Activated naive CD8-positive, alpha-beta T cell treated with anti-CD3 and anti-CD28 coated beads, Interleukin-2, amount 50 U/mL, for 24 hours (primary cell): ENCODE results near the gene DKC1.

Experiments used
- ATAC-seq: fragments of 150-1000 bp; cut with Tn5 transposase; one replicate; pipeline ENCODE4 v1.10.0; 2021
- DNase-seq: peaks from one replicate; pipeline ENCODE4 v3.0.0; 2021
- H3K27ac Mint-ChIP-seq: one replicate; pipeline ENCODE4 v1.8.0; 2021; ENCODE audit warnings: mild to moderate bottlenecking, mixed read lengths
- H3K27me3 Mint-ChIP-seq: one replicate; pipeline ENCODE4 v1.8.0; 2021; ENCODE audit warnings: mixed read lengths
- H3K36me3 Mint-ChIP-seq: one replicate; pipeline ENCODE4 v1.8.0; 2021; ENCODE audit warnings: low read depth, mixed read lengths
- H3K4me1 Mint-ChIP-seq: one replicate; pipeline ENCODE4 v1.8.0; 2021; ENCODE audit warnings: mixed read lengths
- H3K4me3 Mint-ChIP-seq: one replicate; pipeline ENCODE4 v1.8.0; 2021; ENCODE audit warnings: mild to moderate bottlenecking, moderate library complexity, mixed read lengths
- H3K9me3 Mint-ChIP-seq: one replicate; pipeline ENCODE4 v1.8.0; 2021; ENCODE audit warnings: mixed read lengths

Gene DKC1

GRCh38 chrX:154751203-154751668, 11.4 kb upstream of the DKC1 start:
- H3K4me1 Mint-ChIP-seq = peaks cover 24% of the 10 kb centered on the region
- no peak for DNase-seq
- peaks cover 1% of the 10 kb centered on the region for H3K36me3 Mint-ChIP-seq
- H3K9me3 Mint-ChIP-seq = no peaks in the 10 kb centered on the region
- peak overlapping the region; percentile 73 for H3K4me3 Mint-ChIP-seq
- H3K27me3 Mint-ChIP-seq = no peaks in the 10 kb centered on the region
- peak overlapping the region; percentile 64 for H3K27ac Mint-ChIP-seq
- ATAC-seq = no peak

GRCh38 chrX:154751669-154752271, 10.9 kb upstream of the DKC1 start:
- H3K4me1 Mint-ChIP-seq = peaks cover 19% of the 10 kb centered on the region
- no peaks in the 10 kb centered on the region for H3K36me3 Mint-ChIP-seq
- no peak for ATAC-seq

GRCh38 chrX:154758696-154759095, 4.0 kb upstream of the DKC1 start:
- H3K4me1 Mint-ChIP-seq = peaks cover 19% of the 10 kb centered on the region
- H3K4me3 Mint-ChIP-seq = no peak overlapping the region

More at GRCh38 chrX:154751669-154752271, 10.9 kb upstream of the DKC1 start:
- no peak for DNase-seq
- Mint-ChIP-seq H3K27me3 (no peaks in the 10 kb centered on the region), H3K27ac (peak overlapping the region; percentile 64), H3K4me3 (peak overlapping the region; percentile 73), H3K9me3 (no peaks in the 10 kb centered on the region)

GRCh38 chrX:154761977-154762536, 607 bp upstream of the DKC1 start:
- Mint-ChIP-seq H3K27me3 (no peaks in the 10 kb centered on the region), H3K9me3 (no peaks in the 10 kb centered on the region), H3K4me3 (peak overlapping the region; percentile 88), H3K27ac (peak overlapping the region; percentile 92), H3K4me1 (peaks cover 36% of the 10 kb centered on the region), H3K36me3 (peaks cover 30% of the 10 kb centered on the region)
- no peak for DNase-seq
- ATAC-seq = no peak

More at GRCh38 chrX:154758696-154759095, 4.0 kb upstream of the DKC1 start:
- DNase-seq = no peak
- H3K27me3 Mint-ChIP-seq = no peaks in the 10 kb centered on the region
- no peak for ATAC-seq
- H3K9me3 Mint-ChIP-seq = no peaks in the 10 kb centered on the region
- H3K27ac Mint-ChIP-seq = no peak overlapping the region
- H3K36me3 Mint-ChIP-seq = peaks cover 7% of the 10 kb centered on the region

- Mint-ChIP-seq H3K4me3 (peak overlapping the region; percentile 21), H3K9me3 (no peaks in the 10 kb centered on the region), H3K27ac (no peak overlapping the region), H3K4me1 (peaks cover 27% of the 10 kb centered on the region), H3K36me3 (peaks cover 45% of the 10 kb centered on the region), H3K27me3 (no peaks in the 10 kb centered on the region)
- no peak for DNase-seq
- no peak for ATAC-seq
These were observed 12.0 kb downstream of the DKC1 start for GRCh38 chrX:154774622-154775021.

- no peak for DNase-seq
- Mint-ChIP-seq H3K36me3 (peaks cover 43% of the 10 kb centered on the region), H3K4me1 (peaks cover 25% of the 10 kb centered on the region), H3K27ac (peak overlapping the region; percentile 46), H3K9me3 (no peaks in the 10 kb centered on the region), H3K27me3 (no peaks in the 10 kb centered on the region), H3K4me3 (no peak overlapping the region)
- ATAC-seq = peak; percentile 67
These were observed 13.0 kb downstream of the DKC1 start for GRCh38 chrX:154775419-154776349.

GRCh38 chrX:154776753-154777152, 14.1 kb downstream of the DKC1 start:
- ATAC-seq = no peak
- Mint-ChIP-seq H3K9me3 (no peaks in the 10 kb centered on the region), H3K27me3 (no peaks in the 10 kb centered on the region), H3K4me1 (peaks cover 21% of the 10 kb centered on the region), H3K27ac (peak overlapping the region; percentile 22), H3K36me3 (peaks cover 36% of the 10 kb centered on the region), H3K4me3 (no peak overlapping the region)
- no peak for DNase-seq

GRCh38 chrX:154779261-154779660, 16.6 kb downstream of the DKC1 start:
- no peak overlapping the region for H3K4me3 Mint-ChIP-seq
- DNase-seq = no peak
- ATAC-seq = no peak
- H3K27me3 Mint-ChIP-seq = no peaks in the 10 kb centered on the region
- peaks cover 30% of the 10 kb centered on the region for H3K4me1 Mint-ChIP-seq
- H3K9me3 Mint-ChIP-seq = no peaks in the 10 kb centered on the region
- H3K36me3 Mint-ChIP-seq = peaks cover 28% of the 10 kb centered on the region
- no peak overlapping the region for H3K27ac Mint-ChIP-seq

GRCh38 chrX:154780968-154781367, 18.3 kb downstream of the DKC1 start:
- H3K27ac Mint-ChIP-seq = no peak overlapping the region
- H3K9me3 Mint-ChIP-seq = no peaks in the 10 kb centered on the region
- ATAC-seq (no peak), DNase-seq (no peak)
- no peaks in the 10 kb centered on the region for H3K27me3 Mint-ChIP-seq
- peaks cover 22% of the 10 kb centered on the region for H3K4me1 Mint-ChIP-seq
- H3K4me3 Mint-ChIP-seq = no peak overlapping the region
- H3K36me3 Mint-ChIP-seq = peaks cover 21% of the 10 kb centered on the region

- H3K4me1 Mint-ChIP-seq = peaks cover 18% of the 10 kb centered on the region
- peak overlapping the region; percentile 6 for H3K4me3 Mint-ChIP-seq
- H3K9me3 Mint-ChIP-seq = no peaks in the 10 kb centered on the region
- H3K27ac Mint-ChIP-seq = peak overlapping the region; percentile 22
- no peak for ATAC-seq
- no peaks in the 10 kb centered on the region for H3K27me3 Mint-ChIP-seq
- no peak for DNase-seq
- H3K36me3 Mint-ChIP-seq = peaks cover 2% of the 10 kb centered on the region
These were observed 21.7 kb downstream of the DKC1 start for GRCh38 chrX:154784149-154784995.

GRCh38 chrX:154785716-154786115, 23.1 kb downstream of the DKC1 start:
- Mint-ChIP-seq H3K27ac (no peak overlapping the region), H3K4me1 (peaks cover 18% of the 10 kb centered on the region), H3K9me3 (no peaks in the 10 kb centered on the region), H3K27me3 (no peaks in the 10 kb centered on the region), H3K36me3 (peaks cover 2% of the 10 kb centered on the region), H3K4me3 (no peak overlapping the region)
- no peak for DNase-seq
- no peak for ATAC-seq

- peaks cover 24% of the 10 kb centered on the region for H3K4me1 Mint-ChIP-seq
- ATAC-seq = no peak
- no peaks in the 10 kb centered on the region for H3K9me3 Mint-ChIP-seq
- H3K27ac Mint-ChIP-seq = no peak overlapping the region
- no peak overlapping the region for H3K4me3 Mint-ChIP-seq
- H3K27me3 Mint-ChIP-seq = no peaks in the 10 kb centered on the region
- H3K36me3 Mint-ChIP-seq = peaks cover 2% of the 10 kb centered on the region
- no peak for DNase-seq
These were observed 28.8 kb downstream of the DKC1 start for GRCh38 chrX:154791467-154791866.

- H3K4me3 Mint-ChIP-seq = no peak overlapping the region
- ATAC-seq = peak; percentile 69
- peak; percentile 34 for DNase-seq
- H3K9me3 Mint-ChIP-seq = no peaks in the 10 kb centered on the region
- no peaks in the 10 kb centered on the region for H3K27me3 Mint-ChIP-seq
- H3K4me1 Mint-ChIP-seq = peaks cover 28% of the 10 kb centered on the region
- peaks cover 2% of the 10 kb centered on the region for H3K36me3 Mint-ChIP-seq
- no peak overlapping the region for H3K27ac Mint-ChIP-seq
These were observed 29.3 kb downstream of the DKC1 start for GRCh38 chrX:154791939-154792338.
